HepG2 (cell line): ENCODE measurements around the gene ASB11.
A peak's percentile ranks its signal among the peaks of the same experiment; 100 is the strongest.

Source experiments
- BRCA1 ChIP-seq: sonication (generic); formaldehyde crosslinking; IDR thresholded peaks from 2 replicates; pipeline ENCODE4 v1.4.0; 2020; ENCODE audit warnings: missing genetic modification reagents
- CHD2 ChIP-seq: IDR thresholded peaks from 2 replicates; pipeline ENCODE4 v1.6.1; 2011; ENCODE audit warnings: low read depth, low read length, improper control_type of control experiment
- FOXA3 ChIP-seq: IDR thresholded peaks from 2 replicates; pipeline ENCODE4 v1.6.1; 2016; ENCODE audit warnings: missing genetic modification reagents, missing compliant biosample characterization
- HDAC2 ChIP-seq: sonication (generic); formaldehyde crosslinking; IDR thresholded peaks from 2 replicates; pipeline ENCODE4 v1.4.0; 2020; ENCODE audit warnings: missing genetic modification reagents
- MEIS1 ChIP-seq: sonication (generic); formaldehyde crosslinking; IDR thresholded peaks from 2 replicates; pipeline ENCODE4 v1.9.0; 2021; ENCODE audit warnings: mild to moderate bottlenecking, missing genetic modification reagents, moderate library complexity, borderline replicate concordance
- MXD4 ChIP-seq: IDR thresholded peaks from 2 replicates; pipeline ENCODE4 v1.6.1; 2016; ENCODE audit warnings: mild to moderate bottlenecking, missing biosample characterization, missing genetic modification reagents
- NFATC3 ChIP-seq: sonication (generic); formaldehyde crosslinking; IDR thresholded peaks from 2 replicates; pipeline ENCODE4 v1.5.1; 2020; ENCODE audit warnings: mild to moderate bottlenecking, missing genetic modification reagents
- NFE2L1 ChIP-seq: sonication (generic); formaldehyde crosslinking; IDR thresholded peaks from 2 replicates; pipeline ENCODE4 v1.4.0; 2020; ENCODE audit warnings: missing genetic modification reagents, mild to moderate bottlenecking, borderline replicate concordance
- PCBP1 ChIP-seq: fragments of 200-400 bp; formaldehyde crosslinking; IDR thresholded peaks from 2 replicates; pipeline ENCODE4 v1.6.1; 2017; ENCODE audit warnings: mild to moderate bottlenecking, low read depth, low read length, borderline replicate concordance
- SMC3 ChIP-seq: IDR thresholded peaks from 2 replicates; pipeline ENCODE4 v1.6.1; 2011; ENCODE audit warnings: low read length, improper control_type of control experiment
- ZNF121 ChIP-seq: sonication (generic); formaldehyde crosslinking; IDR thresholded peaks from 2 replicates; pipeline ENCODE4 v1.5.0; 2020; ENCODE audit warnings: mild to moderate bottlenecking, missing genetic modification reagents
- ZNF670 ChIP-seq: sonication (generic); formaldehyde crosslinking; IDR thresholded peaks from 2 replicates; pipeline ENCODE4 v1.8.0; 2022; ENCODE audit warnings: mild to moderate bottlenecking, missing genetic modification reagents, borderline replicate concordance

- TF ChIP-seq HDAC2 (CRISPR knock-in tag) (no peak), ZNF670 (CRISPR knock-in tag) (no peak), SMC3 (peak; percentile 35; the same call in 1 of the 2 replicates), PCBP1 (no peak), CHD2 (no peak), BRCA1 (CRISPR knock-in tag) (no peak), MEIS1 (CRISPR knock-in tag) (no peak), ZNF121 (CRISPR knock-in tag) (no peak), NFATC3 (CRISPR knock-in tag) (no peak), MXD4 (CRISPR knock-in tag) (no peak), NFE2L1 (no peak), FOXA3 (CRISPR knock-in tag) (no peak)
Observed at GRCh38 chrX:15349046-15349445, 33.6 kb upstream of the ASB11 start.
